CD14-positive monocyte (primary cell): ENCODE results near the gene ADGRL3. TPM values are rescaled to one million over a fixed set of nuclear protein-coding genes. Genes with fewer than 3 reads are reported as not detected.

Experiments used
- DNase-seq, 3 donors: peaks; one replicate each; pipeline ENCODE4 v3.0.0-alpha.2; 2011 to 2022
- H2AFZ ChIP-seq: 2 replicates; pipeline ENCODE4 v1.6.0; 2012; ENCODE audit warnings: mild to moderate bottlenecking, low read depth, low read length, inconsistent platforms; ENCODE audit not compliant: insufficient read depth, poor library complexity, severe bottlenecking
- H3K27ac ChIP-seq, 2 donors: 1 replicate in 1 of 2; 2 replicates in 1 of 2; pipeline ENCODE4 v1.5.1; 2012 to 2013; ENCODE audit warnings: low read length in 2 of 2, control low read depth in 1 of 2, inconsistent platforms in 1 of 2, low read depth in 1 of 2, mild to moderate bottlenecking in 1 of 2
- H3K27me3 ChIP-seq, 2 donors: one replicate each; pipeline versions ENCODE4 v1.6.0 to v1.6.1; 2011 to 2013; ENCODE audit warnings: low read length in 2 of 2; ENCODE audit not compliant: control insufficient read depth in 2 of 2, insufficient read depth in 2 of 2
- H3K36me3 ChIP-seq, 2 donors: replicated peaks in 1 of 2; 1 replicate in 1 of 2; 2 replicates in 1 of 2; pipeline versions ENCODE4 v1.5.1 to v1.6.1; 2012 to 2013; ENCODE audit warnings: low read length in 2 of 2, control low read depth in 1 of 2, inconsistent platforms in 1 of 2, mild to moderate bottlenecking in 1 of 2; ENCODE audit not compliant: insufficient read depth in 2 of 2, control insufficient read depth in 1 of 2
- H3K4me1 ChIP-seq, 2 donors: 1 replicate in 1 of 2; 2 replicates in 1 of 2; pipeline versions ENCODE4 v1.5.1 to v1.6.1; 2012 to 2013; ENCODE audit warnings: low read length in 2 of 2, control low read depth in 1 of 2, inconsistent platforms in 1 of 2, mild to moderate bottlenecking in 1 of 2, moderate library complexity in 1 of 2; ENCODE audit not compliant: insufficient read depth in 2 of 2, control insufficient read depth in 1 of 2
- H3K4me2 ChIP-seq: replicated peaks from 2 replicates; pipeline ENCODE3; 2012; ENCODE audit warnings: low read length, moderate library complexity, mild to moderate bottlenecking; ENCODE audit not compliant: poor library complexity, severe bottlenecking; ENCODE audit errors: extremely low read depth
- H3K4me3 ChIP-seq, 3 experiments: fragments of 200-600 bp in 1 of 3; sonication (generic) in 1 of 3; replicated peaks in 1 of 3; 1 replicate in 2 of 3; 2 replicates in 1 of 3; pipeline ENCODE4 v1.5.1; 2011 to 2013; ENCODE audit warnings: low read length in 3 of 3, mild to moderate bottlenecking in 3 of 3, control low read depth in 2 of 3, low read depth in 2 of 3, inconsistent platforms in 1 of 3, moderate library complexity in 1 of 3
- H3K79me2 ChIP-seq: 2 replicates; pipeline ENCODE4 v1.6.0; 2012; ENCODE audit warnings: mild to moderate bottlenecking, control low read depth, inconsistent platforms, low read length, moderate library complexity; ENCODE audit not compliant: insufficient read depth
- H3K9ac ChIP-seq: 2 replicates; pipeline ENCODE4 v1.6.0; 2017; ENCODE audit warnings: low read length, mild to moderate bottlenecking; ENCODE audit not compliant: insufficient read depth, poor library complexity, severe bottlenecking
- H3K9me3 ChIP-seq, 2 donors: replicated peaks in 1 of 2; 1 replicate in 1 of 2; 2 replicates in 1 of 2; pipeline versions ENCODE4 v1.5.1 to v1.6.1; 2012 to 2013; ENCODE audit warnings: low read length in 2 of 2, control low read depth in 1 of 2; ENCODE audit not compliant: control insufficient read depth in 1 of 2, insufficient read depth in 1 of 2
- H4K20me1 ChIP-seq: 2 replicates; pipeline ENCODE4 v1.6.0; 2012; ENCODE audit warnings: mild to moderate bottlenecking, low read length, control low read depth, moderate library complexity; ENCODE audit not compliant: insufficient read depth
- H3K27ac Mint-ChIP-seq, 7 donors: one replicate each; pipeline ENCODE4 v1.8.0; 2020; ENCODE audit warnings: mild to moderate bottlenecking in 7 of 7, mixed read lengths in 7 of 7, moderate library complexity in 6 of 7, inconsistent platforms in 2 of 7
- H3K27me3 Mint-ChIP-seq, 3 donors: one replicate each; pipeline ENCODE4 v1.8.0; 2021 to 2022; ENCODE audit warnings: low read depth in 3 of 3, mild to moderate bottlenecking in 3 of 3, mixed read lengths in 3 of 3, moderate library complexity in 3 of 3, inconsistent platforms in 1 of 3
- H3K36me3 Mint-ChIP-seq, 2 donors: one replicate each; pipeline ENCODE4 v1.8.0; 2020; ENCODE audit warnings: mixed read lengths in 2 of 2, inconsistent platforms in 1 of 2, mild to moderate bottlenecking in 1 of 2
- H3K4me1 Mint-ChIP-seq: one replicate; pipeline ENCODE4 v1.8.0; 2020; ENCODE audit warnings: mild to moderate bottlenecking, mixed read lengths
- H3K4me3 Mint-ChIP-seq, 2 donors: one replicate each; pipeline ENCODE4 v1.8.0; 2020; ENCODE audit warnings: mild to moderate bottlenecking in 2 of 2, mixed read lengths in 2 of 2, moderate library complexity in 1 of 2
- H3K9me3 Mint-ChIP-seq, 7 donors: one replicate each; pipeline ENCODE4 v1.8.0; 2020 to 2022; ENCODE audit warnings: mixed read lengths in 7 of 7, mild to moderate bottlenecking in 6 of 7, moderate library complexity in 6 of 7, inconsistent platforms in 2 of 7
- CTCF ChIP-seq: fragments of 200-600 bp; IDR thresholded peaks from one replicate; pipeline ENCODE4 v1.8.0; 2022; ENCODE audit warnings: antibody characterized with exemption, mild to moderate bottlenecking
- WGBS: methylation state at CpG from one replicate; pipeline ENCODE4 v1.1.5; 2013; ENCODE audit warnings: missing lambda C conversion rate; ENCODE audit not compliant: insufficient coverage; 5-methylcytosine and 5-hydroxymethylcytosine counted together
- intact Hi-C, 2 donors: fragments of 100-400 bp; cut with micrococcal nuclease; formaldehyde crosslinking; loops; one replicate each; pipeline versions ENCODE4 v1.15.0 to v1.15.1; 2023
- polyA plus RNA-seq, 3 donors: library from polyadenylated mRNA; depleted of rRNA in 1 of 3; unstranded in 2 of 3; stranded (reverse) in 1 of 3; fragments of 300-500 nt in 2 of 3; fragments of >200 nt in 1 of 3; fragmentation: Illumina TruSeq in 2 of 3; gene quantifications; 1 replicate in 2 of 3; 2 replicates in 1 of 3; pipeline ENCODE4 v1.2.3, GENCODE V29; 2012 to 2021

The ADGRL3 gene
- polyA plus RNA-seq, 3 donors: not detected

GRCh38 chr4:61795998-61796397 is 595.9 kb downstream of the ADGRL3 start:
- Mint-ChIP-seq H3K36me3 (no peaks in the 10 kb centered on the region), H3K27ac (no peak overlapping the region), H3K9me3 (peaks cover 5 to 17% (median 10%) of the 10 kb centered on the region in 7 donors), H3K4me3 (no peak overlapping the region), H3K27me3 (no peaks in the 10 kb centered on the region), H3K4me1 (no peaks in the 10 kb centered on the region)
- Histone ChIP-seq H3K4me1 (no peaks in the 10 kb centered on the region), H4K20me1 (no peaks in the 10 kb centered on the region), H2AFZ (no peak overlapping the region), H3K4me3 (no peak overlapping the region), H3K9me3 (peaks cover 3 to 13% of the 10 kb centered on the region in 2 donors), H3K36me3 (no peaks in the 10 kb centered on the region), H3K27ac (no peak overlapping the region), H3K9ac (no peak overlapping the region), H3K27me3 (no peaks in the 10 kb centered on the region), H3K79me2 (no peaks in the 10 kb centered on the region), H3K4me2 (no peak overlapping the region)
- DNase-seq: no peak
- no CpG with 5 or more reads among the region's 6 CpGs for WGBS
- intact Hi-C loops: no loop called here
- no peak for TF ChIP-seq CTCF

- H3K4me1 ChIP-seq: no peaks in the 10 kb centered on the region
- H3K9me3 Mint-ChIP-seq: peaks cover 0 to 4% (median 2%) of the 10 kb centered on the region in 7 donors
- no peak overlapping the region for H3K4me2 ChIP-seq
- intact Hi-C loops: no loop called here
- H3K4me3 Mint-ChIP-seq: no peak overlapping the region
- H3K27ac Mint-ChIP-seq: no peak overlapping the region
- WGBS: no CpG with 5 or more reads among the region's 2 CpGs
- DNase-seq: no peak
- H3K36me3 ChIP-seq: no peaks in the 10 kb centered on the region
- H3K9me3 ChIP-seq: no peaks in the 10 kb centered on the region
- no peaks in the 10 kb centered on the region for H3K36me3 Mint-ChIP-seq
- H3K79me2 ChIP-seq: no peaks in the 10 kb centered on the region
- H3K27ac ChIP-seq: no peak overlapping the region
- H3K4me3 ChIP-seq: no peak overlapping the region
- H3K4me1 Mint-ChIP-seq: no peaks in the 10 kb centered on the region
- no peak overlapping the region for H2AFZ ChIP-seq
- no peaks in the 10 kb centered on the region for H3K27me3 Mint-ChIP-seq
- H3K9ac ChIP-seq: no peak overlapping the region
- H3K27me3 ChIP-seq: no peaks in the 10 kb centered on the region
- no peaks in the 10 kb centered on the region for H4K20me1 ChIP-seq
- TF ChIP-seq CTCF: no peak
These were observed 599.7 kb downstream of the ADGRL3 start for GRCh38 chr4:61799794-61800193.
